ENCODE results near the gene GOLGA1.

GRCh38 chr9:124913378-124913777 is 27.5 kb downstream of the GOLGA1 start:
- TF ChIP-seq EZH2 (IDR thresholded peaks at IDR 0.05; ENCODE audit: borderline replicate concordance, low read length), result no peak
- TF ChIP-seq CTCF (conservative IDR thresholded peaks at IDR 0.05 in 1 of 2, IDR thresholded peaks at IDR 0.05 in 1 of 2; ENCODE audit: extremely low read depth in 1 of 2, insufficient read depth in 1 of 2, low read depth in 1 of 2, low read length in 2 of 2), result no peak
